HG03280 (cell line): Measurements from ENCODE around the gene PGLYRP4.
"Not testable (repeated sequence)": the region's sequence is repeated elsewhere in the genome, so short reads cannot be mapped to it uniquely, and the experiment has no call there.

Experiments used
- ATAC-seq: cut with Tn5 transposase; IDR thresholded peaks from one replicate; pipeline ENCODE4 v1.9.1; 2021; ENCODE audit warnings: mild to moderate bottlenecking, moderate library complexity; ENCODE audit not compliant: unreplicated experiment

Gene PGLYRP4

DNA sequence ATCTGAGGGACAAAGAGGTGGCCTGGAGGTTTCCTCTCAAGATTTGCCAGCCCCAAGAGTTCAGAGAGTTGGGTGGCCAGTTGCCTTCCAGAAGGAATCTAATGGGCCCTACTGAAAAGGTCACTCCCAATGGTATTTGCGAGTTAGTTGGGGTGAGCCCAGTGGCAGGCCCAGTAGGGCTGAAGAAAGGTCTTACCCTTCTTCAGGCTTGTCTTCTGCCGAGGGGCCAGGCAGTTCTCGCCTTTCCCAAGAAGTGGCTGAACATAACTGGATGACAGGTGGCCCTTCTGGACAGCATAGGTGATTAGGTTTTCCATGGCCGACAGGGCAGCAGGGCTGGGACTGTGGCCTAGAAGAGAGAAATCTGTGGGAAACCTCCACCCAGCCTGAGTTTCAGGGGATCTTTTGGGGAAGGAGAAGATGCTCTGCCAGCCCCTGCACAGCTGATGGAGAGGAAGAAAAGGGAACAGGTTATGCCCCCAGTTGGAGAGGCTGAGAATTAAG is 7.2 kb downstream of the PGLYRP4 start:
- ATAC-seq = no peak

- no peak for ATAC-seq
Observed at GRCh38 chr1:153340356-153340755, 8.3 kb downstream of the PGLYRP4 start.

DNA sequence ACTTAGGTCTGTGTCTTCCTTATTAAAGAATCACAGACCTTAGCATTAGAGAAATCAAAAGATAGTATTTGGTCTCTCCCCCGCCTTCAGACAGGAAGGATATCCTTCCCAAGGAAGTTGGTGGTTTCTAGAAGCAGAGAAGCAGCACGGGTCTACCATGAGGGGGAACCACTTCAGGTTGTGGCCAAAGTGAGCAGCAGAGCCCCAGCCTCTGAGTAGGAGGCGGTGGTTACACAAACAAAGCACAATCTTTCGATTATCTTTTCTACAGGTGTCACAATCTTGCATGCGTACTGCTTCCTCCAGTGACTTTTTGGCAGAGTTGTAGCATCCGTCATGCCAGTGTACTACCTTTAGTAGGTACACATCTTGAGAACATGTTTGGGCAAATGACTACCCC is 8.8 kb downstream of the PGLYRP4 start:
- ATAC-seq = no peak

GRCh38 chr1:153337980-153338853 is 10.4 kb downstream of the PGLYRP4 start:
- ATAC-seq = no peak

DNA sequence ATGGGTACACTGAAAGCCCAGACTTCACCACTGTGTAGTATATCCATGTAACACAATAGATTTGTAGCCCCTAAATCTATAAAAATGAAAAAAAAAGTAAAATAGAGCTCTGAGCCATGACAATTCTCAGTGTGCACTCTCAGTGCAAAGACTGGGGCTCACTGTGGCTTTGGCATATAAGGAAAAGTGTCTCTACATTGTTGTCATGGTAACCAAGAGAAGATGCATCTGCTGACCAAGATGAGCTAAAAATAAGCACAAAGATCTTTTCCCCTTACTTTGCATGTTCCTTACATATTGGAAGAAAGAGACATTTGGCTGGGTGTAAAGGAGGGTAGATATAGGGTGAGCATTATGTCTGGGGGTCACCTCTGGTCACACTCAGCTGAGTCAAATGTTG is 12.0 kb downstream of the PGLYRP4 start:
- no peak for ATAC-seq

DNA sequence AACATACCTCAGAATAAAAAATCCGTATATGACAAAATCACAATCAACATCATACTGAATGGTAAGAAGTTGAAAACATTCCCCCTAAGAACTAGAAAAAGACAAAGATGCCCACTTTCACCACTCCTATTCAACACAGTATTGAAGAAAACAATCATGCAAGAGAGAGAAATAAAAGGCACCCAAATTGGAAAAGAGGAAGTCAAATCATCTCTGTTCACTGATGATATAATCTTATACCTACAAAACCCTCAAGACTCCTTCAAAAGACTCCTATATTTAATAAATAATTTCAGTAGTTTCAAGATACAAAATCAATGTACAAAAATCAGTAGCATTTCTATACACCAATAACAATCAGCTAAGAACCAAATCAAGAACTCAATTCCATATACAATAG is 14.7 kb downstream of the PGLYRP4 start:
- ATAC-seq = no peak

- no peak for ATAC-seq
Observed at GRCh38 chr1:153324912-153325311, 23.7 kb downstream of the PGLYRP4 start.

DNA sequence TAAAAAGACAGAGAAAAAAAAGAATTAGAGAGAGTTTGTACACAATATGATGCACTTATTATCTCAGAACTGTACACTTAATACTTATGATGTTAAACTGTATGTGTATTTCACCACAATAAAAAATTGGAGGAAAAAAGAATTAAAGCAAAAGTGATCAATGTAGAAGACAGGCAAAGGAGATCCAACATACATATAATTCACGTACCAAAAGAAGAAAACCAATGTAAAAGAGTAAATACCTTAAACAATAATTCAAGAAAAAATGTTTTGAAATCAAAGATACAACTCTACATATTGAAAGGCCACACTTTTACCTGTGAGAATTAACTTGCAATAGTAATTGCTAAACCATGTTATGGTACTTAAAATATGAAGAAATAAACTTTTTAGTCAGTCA is 26.1 kb downstream of the PGLYRP4 start:
- ATAC-seq = no peak

DNA sequence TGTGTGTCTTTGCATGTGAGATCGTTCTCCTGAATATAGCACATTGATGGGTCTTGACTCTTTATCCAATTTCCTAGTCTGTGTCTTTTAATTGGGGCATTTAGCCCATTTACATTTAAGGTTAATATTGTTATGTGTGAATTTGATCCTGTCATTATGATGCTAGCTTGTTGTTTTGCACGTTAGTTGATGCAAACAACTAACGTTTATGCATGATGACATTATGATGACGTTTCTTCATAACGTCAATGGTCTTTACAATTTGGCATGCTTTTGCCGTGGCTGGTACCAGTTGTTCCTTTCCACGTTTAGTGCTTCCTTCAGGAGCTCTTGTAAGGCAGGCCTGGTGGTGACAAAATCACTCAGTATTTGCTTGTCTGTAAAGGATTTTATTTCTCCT is 30.5 kb downstream of the PGLYRP4 start:
- ATAC-seq = not testable (repeated sequence)

DNA sequence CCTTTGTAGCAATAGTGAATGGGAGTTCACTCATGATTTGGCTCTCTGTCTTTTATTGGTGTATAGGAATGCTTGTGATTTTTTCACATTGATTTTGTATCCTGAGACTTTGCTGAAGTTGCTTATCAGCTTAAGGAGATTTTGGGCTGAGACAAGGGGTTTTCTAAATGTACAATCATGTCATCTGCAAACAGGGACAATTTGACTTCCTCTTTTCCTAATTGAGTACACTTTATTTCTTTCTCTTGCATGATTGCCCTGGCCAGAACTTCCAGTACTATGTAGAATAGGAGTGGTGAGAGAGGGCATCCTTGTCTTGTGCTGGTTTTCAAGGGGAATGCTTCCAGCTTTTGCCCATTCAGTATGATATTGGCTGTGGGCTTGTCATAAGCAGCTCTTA is 32.6 kb downstream of the PGLYRP4 start:
- not testable (repeated sequence) for ATAC-seq

- not testable (repeated sequence) for ATAC-seq
Observed at GRCh38 chr1:153314388-153314787, 34.3 kb downstream of the PGLYRP4 start.

DNA sequence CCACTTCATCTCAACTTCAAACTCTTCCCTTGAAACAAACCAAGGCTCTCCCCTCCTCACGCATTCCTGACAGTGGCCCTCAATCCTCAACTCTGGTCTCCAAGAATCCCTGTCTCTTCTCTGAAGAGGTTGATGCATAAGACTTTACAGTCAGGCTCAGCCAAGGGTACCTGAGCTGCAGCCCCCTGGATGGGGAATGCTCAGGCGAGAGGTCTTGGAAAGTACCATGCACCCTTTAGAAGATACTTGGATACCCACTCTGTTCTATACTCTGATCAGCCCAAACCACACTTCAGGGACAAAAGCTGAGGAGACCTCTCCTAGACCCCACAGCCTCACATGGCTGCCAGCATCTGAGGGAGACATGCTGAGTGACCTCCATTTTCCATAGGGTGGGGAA is 35.4 kb downstream of the PGLYRP4 start:
- no peak for ATAC-seq

GRCh38 chr1:153312570-153313186 is 36.0 kb downstream of the PGLYRP4 start, which contains the start of gene PGLYRP3:
Gene PGLYRP3, minus strand, starts transcription at chr1:153312952. Its CDS starts 2,287 bp downstream, at chr1:153310665.
- ATAC-seq = no peak

- ATAC-seq = no peak
Observed at GRCh38 chr1:153310526-153310925, 38.1 kb downstream of the PGLYRP4 start.

DNA sequence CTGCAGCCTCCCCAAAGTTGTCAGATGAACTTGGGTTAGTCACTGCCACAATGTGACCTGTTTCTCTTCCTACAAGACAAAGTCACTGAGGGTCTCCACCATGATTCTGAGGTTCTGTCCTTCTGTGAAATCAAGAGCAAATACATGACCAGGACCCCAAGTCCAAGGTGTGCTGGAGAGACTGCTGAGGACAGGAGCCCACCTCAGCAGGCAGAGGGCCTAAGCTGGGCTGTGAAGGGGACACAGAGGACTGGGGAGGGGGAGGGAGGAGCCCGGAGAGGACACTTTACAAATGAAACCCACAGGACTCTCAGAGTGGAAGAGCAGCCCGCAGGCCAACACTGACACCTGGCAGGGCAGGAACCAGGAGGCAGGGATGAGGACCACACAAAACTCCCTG is 39.2 kb downstream of the PGLYRP4 start:
- ATAC-seq = no peak

DNA sequence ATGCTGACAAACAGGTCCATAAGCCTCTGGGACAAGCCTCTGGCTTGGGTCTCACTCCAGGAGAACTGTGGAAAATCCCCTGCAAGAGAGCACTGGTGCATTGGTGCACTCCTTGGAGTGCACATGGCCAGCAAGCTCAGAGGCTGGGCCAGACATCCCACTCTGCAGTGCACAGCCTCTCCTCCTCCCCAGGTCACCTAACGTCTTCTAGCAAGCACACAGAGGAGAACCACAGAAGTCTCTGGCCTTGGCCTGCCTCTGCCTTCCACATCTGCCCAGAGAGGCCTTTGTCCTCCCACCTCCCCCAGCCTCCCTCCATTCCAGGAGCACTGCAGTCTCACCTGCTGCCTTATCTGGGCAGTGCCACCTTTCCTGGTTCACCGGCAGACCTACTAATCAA is 40.1 kb downstream of the PGLYRP4 start:
- no peak for ATAC-seq

- no peak for ATAC-seq
Observed at GRCh38 chr1:153307221-153307600, 41.4 kb downstream of the PGLYRP4 start.

GRCh38 chr1:153306303-153307220 is 42.1 kb downstream of the PGLYRP4 start:
- no peak for ATAC-seq

GRCh38 chr1:153305682-153306081 is 43.0 kb downstream of the PGLYRP4 start:
- no peak for ATAC-seq

- ATAC-seq = no peak
Observed at GRCh38 chr1:153302308-153302707, 46.3 kb downstream of the PGLYRP4 start.

DNA sequence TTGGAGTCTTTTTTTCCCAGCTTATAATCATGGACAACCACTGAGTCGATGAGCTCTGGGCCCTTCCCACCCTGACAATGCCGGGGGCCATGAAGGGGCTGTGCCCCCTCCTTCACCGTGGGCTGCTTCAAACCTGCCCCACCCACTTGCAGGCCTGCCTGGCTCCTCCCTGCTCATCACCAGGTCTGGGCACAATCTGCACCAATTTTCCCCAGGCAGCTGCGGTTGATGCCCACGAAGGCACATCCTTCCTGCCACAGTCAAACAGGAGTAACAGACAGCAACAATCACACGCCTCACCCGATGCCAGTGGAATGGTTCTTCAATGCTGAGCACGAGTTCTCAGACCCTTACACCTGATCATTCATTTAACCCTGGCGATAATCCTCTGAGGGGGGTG is 54.8 kb downstream of the PGLYRP4 start:
- no peak for ATAC-seq
